Measurements from ENCODE around the gene KLK15. TPM values are rescaled to one million over a fixed set of nuclear protein-coding genes. Genes with fewer than 3 reads are reported as not detected.

Gene KLK15
- not detected for total RNA-seq

GRCh38 chr19:50833117-50833801 is at the start of gene KLK15:
Gene KLK15 (minus strand): TSS chr19:50833574. CDS start chr19:50831492, 2,082 bp downstream.
- no peaks in the 10 kb centered on the region for H3K9me3 Mint-ChIP-seq
- ATAC-seq (no peak), DNase-seq (ENCODE audit: low spot score in 2 of 2) (no peak)
- H3K27ac Mint-ChIP-seq = peak within 1 kb of the TSS in 1 of 2 donors; percentile 76
- H3K36me3 Mint-ChIP-seq = no peaks in the 10 kb centered on the region

- DNase-seq (ENCODE audit: low spot score in 2 of 2) = no peak
- Mint-ChIP-seq H3K9me3 (no peaks in the 10 kb centered on the region), H3K27ac (no peak overlapping the region), H3K36me3 (no peaks in the 10 kb centered on the region)
- no peak for ATAC-seq
Measured at GRCh38 chr19:50882188-50882587, 48.8 kb upstream of the KLK15 start.

- Mint-ChIP-seq H3K9me3 (no peaks in the 10 kb centered on the region), H3K36me3 (no peaks in the 10 kb centered on the region), H3K27ac (no peak overlapping the region)
- DNase-seq (ENCODE audit: low spot score in 2 of 2) = no peak
- no peak for ATAC-seq
Measured at GRCh38 chr19:50880241-50880640, 46.9 kb upstream of the KLK15 start.

GRCh38 chr19:50878851-50879250 is 45.5 kb upstream of the KLK15 start:
- Mint-ChIP-seq H3K36me3 (no peaks in the 10 kb centered on the region), H3K27ac (no peak overlapping the region), H3K9me3 (no peaks in the 10 kb centered on the region)
- no peak for ATAC-seq
- no peak for DNase-seq (ENCODE audit: low spot score in 2 of 2)

GRCh38 chr19:50877338-50877737 is 44.0 kb upstream of the KLK15 start:
- Mint-ChIP-seq H3K27ac (no peak overlapping the region), H3K36me3 (no peaks in the 10 kb centered on the region), H3K9me3 (no peaks in the 10 kb centered on the region)
- ATAC-seq (no peak), DNase-seq (ENCODE audit: low spot score in 2 of 2) (no peak)

GRCh38 chr19:50876456-50876855 is 43.1 kb upstream of the KLK15 start:
- DNase-seq (ENCODE audit: low spot score in 2 of 2) = no peak
- no peaks in the 10 kb centered on the region for H3K9me3 Mint-ChIP-seq
- no peak for ATAC-seq
- no peak overlapping the region for H3K27ac Mint-ChIP-seq
- no peaks in the 10 kb centered on the region for H3K36me3 Mint-ChIP-seq

- ATAC-seq (no peak), DNase-seq (ENCODE audit: low spot score in 2 of 2) (no peak)
- Mint-ChIP-seq H3K27ac (no peak overlapping the region), H3K36me3 (no peaks in the 10 kb centered on the region), H3K9me3 (no peaks in the 10 kb centered on the region)
Measured at GRCh38 chr19:50875795-50876422, 42.5 kb upstream of the KLK15 start.

- no peak for DNase-seq (ENCODE audit: low spot score in 2 of 2)
- no peaks in the 10 kb centered on the region for H3K9me3 Mint-ChIP-seq
- H3K27ac Mint-ChIP-seq = no peak overlapping the region
- ATAC-seq = no peak
- no peaks in the 10 kb centered on the region for H3K36me3 Mint-ChIP-seq
Measured at GRCh38 chr19:50874211-50874610, 40.8 kb upstream of the KLK15 start.

GRCh38 chr19:50873056-50873455 is 39.7 kb upstream of the KLK15 start, which contains the start of gene KLK2:
Gene KLK2 (plus strand): TSS chr19:50873439. CDS start chr19:50873474, 35 bp downstream.
- Mint-ChIP-seq H3K9me3 (no peaks in the 10 kb centered on the region), H3K36me3 (no peaks in the 10 kb centered on the region), H3K27ac (no peak within 1 kb of the TSS)
- DNase-seq (ENCODE audit: low spot score in 2 of 2) (peak in 1 of 2 donors; percentile 33), ATAC-seq (no peak)

GRCh38 chr19:50870417-50871089 is 37.2 kb upstream of the KLK15 start:
- no peaks in the 10 kb centered on the region for H3K9me3 Mint-ChIP-seq
- DNase-seq (ENCODE audit: low spot score in 2 of 2) (peak in 1 of 2 donors; percentile 23), ATAC-seq (peak; percentile 13 to 75)
- H3K36me3 Mint-ChIP-seq = no peaks in the 10 kb centered on the region
- H3K27ac Mint-ChIP-seq = no peak overlapping the region

- no peak for ATAC-seq
- no peak overlapping the region for H3K27ac Mint-ChIP-seq
- no peaks in the 10 kb centered on the region for H3K36me3 Mint-ChIP-seq
Measured at GRCh38 chr19:50869479-50869878, 36.1 kb upstream of the KLK15 start.

GRCh38 chr19:50861496-50862286 is 28.3 kb upstream of the KLK15 start:
- H3K36me3 Mint-ChIP-seq = no peaks in the 10 kb centered on the region
- peaks cover 0 to 4% of the 10 kb centered on the region in 2 donors for H3K9me3 Mint-ChIP-seq
- no peak for DNase-seq (ENCODE audit: low spot score in 2 of 2)
- H3K27ac Mint-ChIP-seq = no peak overlapping the region
- no peak for ATAC-seq

More at GRCh38 chr19:50869479-50869878, 36.1 kb upstream of the KLK15 start:
- no peaks in the 10 kb centered on the region for H3K9me3 Mint-ChIP-seq
- no peak for DNase-seq (ENCODE audit: low spot score in 2 of 2)

- no peak for DNase-seq (ENCODE audit: low spot score in 2 of 2)
- H3K27ac Mint-ChIP-seq = no peak overlapping the region
- H3K9me3 Mint-ChIP-seq = peaks cover 0 to 4% of the 10 kb centered on the region in 2 donors
- H3K36me3 Mint-ChIP-seq = no peaks in the 10 kb centered on the region
- ATAC-seq = no peak
Measured at GRCh38 chr19:50861010-50861409, 27.6 kb upstream of the KLK15 start.

- Mint-ChIP-seq H3K27ac (no peak overlapping the region), H3K9me3 (peaks cover 0 to 4% of the 10 kb centered on the region in 2 donors), H3K36me3 (no peaks in the 10 kb centered on the region)
- DNase-seq (ENCODE audit: low spot score in 2 of 2) = no peak
- no peak for ATAC-seq
Measured at GRCh38 chr19:50859849-50860248, 26.5 kb upstream of the KLK15 start.

- Mint-ChIP-seq H3K27ac (no peak overlapping the region), H3K9me3 (peaks cover 0 to 4% of the 10 kb centered on the region in 2 donors), H3K36me3 (no peaks in the 10 kb centered on the region)
- ATAC-seq = no peak
- DNase-seq (ENCODE audit: low spot score in 2 of 2) = no peak
Measured at GRCh38 chr19:50858886-50859285, 25.5 kb upstream of the KLK15 start.

GRCh38 chr19:50857366-50857765 is 24.0 kb upstream of the KLK15 start:
- H3K9me3 Mint-ChIP-seq = peaks cover 0 to 4% of the 10 kb centered on the region in 2 donors
- peak overlapping the region in 1 of 2 donors; percentile 19 for H3K27ac Mint-ChIP-seq
- H3K36me3 Mint-ChIP-seq = no peaks in the 10 kb centered on the region
- no peak for ATAC-seq
- no peak for DNase-seq (ENCODE audit: low spot score in 2 of 2)

Data from activated naive CD4-positive, alpha-beta T cell treated with anti-CD3 and anti-CD28 coated beads, Interleukin-2, amount 50 U/mL, for 72 hours (primary cell).